ENCODE measurements around the gene TRABD2B. TPM values are rescaled to one million over a fixed set of nuclear protein-coding genes. Genes with fewer than 3 reads are reported as not detected.

Gene TRABD2B
- total and polyA plus RNA-seq, 2 experiments from 2014 or later, result 1.00 to 2.3 TPM

DNA sequence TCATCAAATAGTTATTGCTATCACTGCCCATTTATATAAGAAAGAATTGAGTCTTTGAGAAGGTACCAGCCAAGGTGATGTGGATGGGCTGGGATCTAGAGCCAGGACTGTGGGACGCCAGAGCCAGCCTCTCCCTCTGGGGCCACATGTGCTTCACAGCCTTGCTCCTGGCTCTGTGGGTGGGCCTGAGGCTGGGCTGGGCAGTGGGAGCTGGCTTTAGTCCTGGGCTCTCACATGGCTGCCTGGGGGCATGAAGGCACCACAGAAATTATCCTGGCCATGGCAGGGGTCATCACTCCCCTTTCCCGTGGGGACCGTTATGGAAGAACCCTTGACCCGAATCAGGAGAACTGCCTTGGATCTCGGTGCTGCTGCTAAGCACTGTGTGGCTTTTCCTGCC is 203.1 kb downstream of the TRABD2B start:
- H3K36me3 ChIP-seq (replicated peaks; ENCODE audit: insufficient read depth, low read depth), result no peaks in the 10 kb centered on the region
- no peaks in the 10 kb centered on the region for H3K4me1 ChIP-seq (ENCODE audit: insufficient read depth)
- no peak overlapping the region for H3K4me2 ChIP-seq
- no peaks in the 10 kb centered on the region for H3K27me3 ChIP-seq
- H3K9me2 ChIP-seq (replicated peaks; ENCODE audit: insufficient read depth), result no peaks in the 10 kb centered on the region
- H4K20me1 ChIP-seq (ENCODE audit: insufficient read depth, poor library complexity, severe bottlenecking), result no peaks in the 10 kb centered on the region
- no peak for DNase-seq (ENCODE audit: low spot score)
- no peaks in the 10 kb centered on the region for H3K9me3 ChIP-seq (ENCODE audit: low read depth)
- H3K4me3 ChIP-seq, result no peak overlapping the region
- H3K79me2 ChIP-seq, result no peaks in the 10 kb centered on the region
- H2AFZ ChIP-seq, result no peak overlapping the region
- TF ChIP-seq, protein P1, sequence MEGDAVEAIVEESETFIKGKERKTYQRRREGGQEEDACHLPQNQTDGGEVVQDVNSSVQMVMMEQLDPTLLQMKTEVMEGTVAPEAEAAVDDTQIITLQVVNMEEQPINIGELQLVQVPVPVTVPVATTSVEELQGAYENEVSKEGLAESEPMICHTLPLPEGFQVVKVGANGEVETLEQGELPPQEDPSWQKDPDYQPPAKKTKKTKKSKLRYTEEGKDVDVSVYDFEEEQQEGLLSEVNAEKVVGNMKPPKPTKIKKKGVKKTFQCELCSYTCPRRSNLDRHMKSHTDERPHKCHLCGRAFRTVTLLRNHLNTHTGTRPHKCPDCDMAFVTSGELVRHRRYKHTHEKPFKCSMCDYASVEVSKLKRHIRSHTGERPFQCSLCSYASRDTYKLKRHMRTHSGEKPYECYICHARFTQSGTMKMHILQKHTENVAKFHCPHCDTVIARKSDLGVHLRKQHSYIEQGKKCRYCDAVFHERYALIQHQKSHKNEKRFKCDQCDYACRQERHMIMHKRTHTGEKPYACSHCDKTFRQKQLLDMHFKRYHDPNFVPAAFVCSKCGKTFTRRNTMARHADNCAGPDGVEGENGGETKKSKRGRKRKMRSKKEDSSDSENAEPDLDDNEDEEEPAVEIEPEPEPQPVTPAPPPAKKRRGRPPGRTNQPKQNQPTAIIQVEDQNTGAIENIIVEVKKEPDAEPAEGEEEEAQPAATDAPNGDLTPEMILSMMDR (IDR thresholded peaks at IDR 0.05; ENCODE audit: poor library complexity), result no peak
- no peak for TF ChIP-seq EZH2 (IDR thresholded peaks at IDR 0.05; ENCODE audit: borderline replicate concordance)
- TF ChIP-seq EZH2phosphoT487 (IDR thresholded peaks at IDR 0.05; ENCODE audit: low read depth, severe bottlenecking, unreplicated experiment), result no peak
- H3K27ac ChIP-seq, result no peak overlapping the region
- WGBS (ENCODE audit: low lambda C conversion rate, missing lambda C conversion rate), result 90% methylated on average over 5 of the region's 5 CpGs

DNA sequence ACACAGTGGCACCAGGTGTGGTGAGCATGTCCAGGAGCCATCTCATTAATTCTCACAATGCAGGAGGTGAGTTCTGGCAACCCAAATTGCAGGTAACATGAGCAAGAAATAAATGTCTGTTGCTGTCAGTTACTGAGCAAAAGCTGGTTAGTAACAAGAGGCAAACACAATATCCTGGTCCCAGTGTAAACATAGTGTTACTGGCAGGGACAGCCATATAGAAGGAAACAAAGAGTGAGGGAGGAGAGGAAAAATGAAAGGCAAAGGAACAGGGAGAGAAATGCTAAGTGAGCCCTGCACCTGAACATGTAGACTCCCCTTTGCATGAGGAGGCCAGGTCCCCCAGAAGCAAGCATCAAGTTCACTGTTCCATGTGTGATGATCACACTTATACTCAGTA is 203.6 kb downstream of the TRABD2B start:
- Histone ChIP-seq H4K20me1 (ENCODE audit: insufficient read depth, poor library complexity, severe bottlenecking) (no peaks in the 10 kb centered on the region), H3K4me2 (no peak overlapping the region), H3K36me3 (replicated peaks; ENCODE audit: insufficient read depth, low read depth) (no peaks in the 10 kb centered on the region), H3K4me3 (no peak overlapping the region), H3K27ac (no peak overlapping the region), H2AFZ (no peak overlapping the region), H3K9me3 (ENCODE audit: low read depth) (no peaks in the 10 kb centered on the region), H3K27me3 (no peaks in the 10 kb centered on the region), H3K9me2 (replicated peaks; ENCODE audit: insufficient read depth) (no peaks in the 10 kb centered on the region), H3K4me1 (ENCODE audit: insufficient read depth) (no peaks in the 10 kb centered on the region), H3K79me2 (no peaks in the 10 kb centered on the region)
- no peak for DNase-seq (ENCODE audit: low spot score)
- TF ChIP-seq, protein P1 (IDR thresholded peaks at IDR 0.05; ENCODE audit: poor library complexity), result no peak
- no peak for TF ChIP-seq EZH2 (IDR thresholded peaks at IDR 0.05; ENCODE audit: borderline replicate concordance)
- TF ChIP-seq EZH2phosphoT487 (IDR thresholded peaks at IDR 0.05; ENCODE audit: low read depth, severe bottlenecking, unreplicated experiment), result no peak

DNA sequence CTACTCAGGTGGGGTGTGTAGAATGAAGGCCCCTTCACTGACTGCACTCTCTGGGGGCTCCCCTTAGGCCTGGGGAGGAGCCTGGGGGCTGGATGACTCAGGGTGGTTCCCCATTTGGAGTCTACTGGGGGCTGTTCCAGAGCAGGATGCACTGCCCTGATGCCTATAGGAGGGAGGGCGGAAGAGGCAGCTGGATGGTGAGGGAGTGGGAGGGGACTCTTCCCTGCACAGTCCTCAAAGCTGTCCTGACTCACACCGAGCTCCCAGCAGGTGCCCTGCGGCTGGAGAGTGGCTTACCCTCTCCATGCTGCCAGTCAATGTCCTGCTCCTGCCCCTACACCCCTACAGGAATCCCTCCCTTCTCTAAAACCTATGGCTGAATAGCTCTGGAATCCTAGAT is 204.4 kb downstream of the TRABD2B start:
- no peaks in the 10 kb centered on the region for H3K36me3 ChIP-seq (replicated peaks; ENCODE audit: insufficient read depth, low read depth)
- H3K4me2 ChIP-seq, result no peak overlapping the region
- no peak overlapping the region for H3K27ac ChIP-seq
- DNase-seq (ENCODE audit: low spot score), result no peak
- H4K20me1 ChIP-seq (ENCODE audit: insufficient read depth, poor library complexity, severe bottlenecking), result no peaks in the 10 kb centered on the region
- no peaks in the 10 kb centered on the region for H3K79me2 ChIP-seq
- H3K4me3 ChIP-seq, result no peak overlapping the region
- H3K9me2 ChIP-seq (replicated peaks; ENCODE audit: insufficient read depth), result no peaks in the 10 kb centered on the region
- H3K9me3 ChIP-seq (ENCODE audit: low read depth), result no peaks in the 10 kb centered on the region
- no peaks in the 10 kb centered on the region for H3K27me3 ChIP-seq
- TF ChIP-seq EZH2 (IDR thresholded peaks at IDR 0.05; ENCODE audit: borderline replicate concordance), result no peak
- TF ChIP-seq EZH2phosphoT487 (IDR thresholded peaks at IDR 0.05; ENCODE audit: low read depth, severe bottlenecking, unreplicated experiment), result no peak
- TF ChIP-seq, protein P1 (IDR thresholded peaks at IDR 0.05; ENCODE audit: poor library complexity), result no peak
- H2AFZ ChIP-seq, result no peak overlapping the region
- H3K4me1 ChIP-seq (ENCODE audit: insufficient read depth), result no peaks in the 10 kb centered on the region
- 93% methylated on average over 3 of the region's 3 CpGs for WGBS (ENCODE audit: low lambda C conversion rate, missing lambda C conversion rate)

All from hepatocyte (in vitro differentiated cells).